WI38 (cell line): Measurements from ENCODE around the gene ADGRA3.

Source experiments
- H3K4me3 ChIP-seq: 2 replicates; pipeline ENCODE4 v1.5.1; 2011; ENCODE audit warnings: low read depth, mild to moderate bottlenecking, control low read depth, low read length
- CTCF ChIP-seq: IDR thresholded peaks from 2 replicates; pipeline ENCODE4 v1.5.1; 2012; ENCODE audit warnings: low read depth, mild to moderate bottlenecking, control low read depth, low read length

The ADGRA3 gene

DNA sequence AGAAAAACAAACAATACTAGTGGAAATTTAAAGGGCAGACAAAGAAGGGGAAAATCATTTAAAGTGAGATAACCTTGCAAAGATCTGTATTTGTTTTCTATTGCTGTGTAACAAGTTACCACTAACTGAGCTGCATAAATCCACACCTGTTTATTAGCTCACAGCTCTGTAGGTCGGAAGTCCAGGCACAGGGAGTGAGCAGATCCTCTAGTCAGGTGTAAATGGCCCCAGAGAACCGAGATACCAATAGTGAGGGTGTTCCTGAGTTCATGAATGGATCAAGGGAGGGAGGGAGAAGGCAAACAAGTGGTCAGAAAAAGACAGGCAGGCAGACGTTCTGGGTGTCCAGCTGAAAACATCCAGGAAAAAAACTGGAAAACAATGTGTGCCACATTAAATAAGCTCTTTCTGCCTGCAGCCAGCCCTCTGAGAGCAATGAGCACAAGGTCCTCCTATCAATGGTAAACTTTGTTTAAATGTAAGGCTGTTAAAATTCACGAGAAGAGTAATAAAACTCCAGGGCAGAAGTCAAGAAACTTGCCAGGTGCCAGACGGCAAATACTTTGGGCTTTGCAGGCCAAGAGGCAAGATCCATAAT is 25.0 kb downstream of the ADGRA3 start:
- H3K4me3 ChIP-seq: no peak overlapping the region
- TF ChIP-seq CTCF: no peak

DNA sequence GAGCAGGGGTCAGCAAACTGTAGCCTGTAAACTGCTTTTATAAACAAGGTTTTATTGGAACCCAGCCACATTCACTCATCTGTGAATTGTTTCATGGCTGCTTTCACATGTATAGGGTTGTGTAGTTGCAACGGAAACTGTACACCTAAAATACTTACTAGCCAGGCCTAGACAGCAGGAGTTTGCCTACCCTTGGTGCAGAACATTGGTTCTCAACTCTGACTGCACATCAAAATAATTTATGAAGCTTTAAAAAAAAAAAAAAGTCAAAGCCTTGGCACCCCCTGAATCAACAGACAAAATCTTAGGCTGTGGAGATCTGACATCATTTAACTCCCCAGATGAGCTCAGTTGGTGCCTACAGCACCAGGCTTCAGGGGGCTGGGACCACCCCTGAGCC is 27.8 kb downstream of the ADGRA3 start:
- no peak overlapping the region for H3K4me3 ChIP-seq
- TF ChIP-seq CTCF: no peak

DNA sequence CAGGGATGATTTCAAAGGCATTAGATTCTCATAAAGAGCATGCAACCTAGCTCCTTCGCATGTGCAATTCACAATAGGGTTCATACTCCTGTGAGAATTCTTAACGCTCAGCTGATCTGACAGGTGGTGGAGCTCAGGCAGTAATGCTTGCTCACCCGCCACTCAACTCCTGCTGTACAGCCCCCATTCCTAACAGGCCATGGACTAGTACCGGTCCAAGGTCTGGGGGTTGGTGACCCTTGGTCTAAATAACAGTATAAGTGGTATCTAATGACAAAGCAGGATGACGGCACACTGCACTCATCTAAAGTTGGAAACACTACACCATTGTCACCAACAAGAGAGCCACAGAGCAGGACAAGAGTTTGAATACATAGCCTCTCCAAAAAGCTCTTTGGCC is 28.5 kb downstream of the ADGRA3 start:
- no peak overlapping the region for H3K4me3 ChIP-seq
- TF ChIP-seq CTCF: no peak

GRCh38 chr4:22486276-22486675 is 29.6 kb downstream of the ADGRA3 start:
- TF ChIP-seq CTCF: no peak
- H3K4me3 ChIP-seq: no peak overlapping the region

- TF ChIP-seq CTCF: no peak
- no peak overlapping the region for H3K4me3 ChIP-seq
Measured at GRCh38 chr4:22485737-22486136, 30.1 kb downstream of the ADGRA3 start.

DNA sequence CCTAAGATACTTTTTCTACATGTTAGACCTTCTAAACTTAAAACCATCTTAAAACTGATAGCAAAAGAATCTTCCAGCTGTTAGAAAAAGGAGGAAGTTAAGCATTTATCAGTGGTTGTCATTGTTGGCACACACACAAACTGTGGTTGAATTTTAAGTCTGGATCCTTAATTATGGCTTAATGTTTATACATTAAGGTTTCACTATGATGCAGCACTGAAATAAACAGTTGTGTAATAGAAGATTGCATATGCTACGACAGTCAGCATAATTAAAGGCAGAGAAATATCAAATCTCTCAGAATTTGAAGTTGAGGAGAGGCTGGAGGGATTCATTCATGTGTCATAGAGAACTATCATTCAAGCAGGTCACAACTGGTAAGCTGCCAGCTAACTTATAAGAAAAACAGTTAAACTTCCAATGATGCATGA is 32.3 kb downstream of the ADGRA3 start:
- H3K4me3 ChIP-seq: no peak overlapping the region
- TF ChIP-seq CTCF: no peak

DNA sequence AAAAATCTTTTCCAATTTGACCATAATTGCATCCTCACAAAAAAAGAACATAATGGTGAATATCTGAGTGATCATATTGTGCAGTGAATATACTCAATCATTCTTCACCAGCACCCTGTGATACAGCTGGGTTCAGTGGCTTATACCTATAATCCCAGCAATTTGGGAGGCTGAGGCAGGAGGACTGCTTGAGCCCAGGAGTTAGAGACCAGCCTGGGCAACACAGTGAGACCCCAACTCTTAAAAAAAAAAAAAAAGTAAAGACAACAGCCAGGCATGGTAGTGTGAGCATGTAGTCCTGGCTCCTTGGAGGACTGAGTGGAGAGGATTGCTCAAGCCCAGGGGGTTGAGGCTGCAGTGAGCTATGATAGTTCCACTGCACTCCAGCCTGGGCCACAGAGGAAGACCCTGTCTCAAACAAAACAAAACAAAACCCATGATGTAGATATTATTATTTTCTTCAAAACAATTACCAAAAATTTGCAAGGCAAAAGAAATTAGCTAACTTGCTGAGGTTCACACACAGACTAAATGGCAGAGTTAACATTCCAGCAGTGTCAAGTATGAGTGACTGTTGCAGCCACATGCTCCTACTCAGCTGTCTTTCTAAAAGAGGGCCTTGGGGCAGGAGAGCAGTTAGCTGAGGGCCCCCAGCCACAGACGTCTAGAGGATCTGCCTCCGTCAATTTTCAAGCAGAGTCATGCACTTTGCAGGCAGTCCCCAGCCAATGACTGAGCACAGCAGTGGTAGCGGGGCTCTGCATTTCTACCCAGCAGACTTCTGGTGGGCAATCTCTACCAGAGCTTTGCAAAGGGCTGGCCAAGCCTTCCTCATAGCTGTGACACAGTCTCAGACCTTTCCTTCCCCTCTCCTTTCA is 33.4 kb downstream of the ADGRA3 start:
- TF ChIP-seq CTCF: no peak
- no peak overlapping the region for H3K4me3 ChIP-seq
